GM10847 (cell line): ENCODE measurements around the gene UBXN1.

Experiments used
- POLR2A ChIP-seq: IDR thresholded peaks from 2 replicates; pipeline ENCODE4 v1.6.1; 2011; ENCODE audit not compliant: insufficient read length; ENCODE audit errors: extremely low read depth

UBXN1 gene

DNA sequence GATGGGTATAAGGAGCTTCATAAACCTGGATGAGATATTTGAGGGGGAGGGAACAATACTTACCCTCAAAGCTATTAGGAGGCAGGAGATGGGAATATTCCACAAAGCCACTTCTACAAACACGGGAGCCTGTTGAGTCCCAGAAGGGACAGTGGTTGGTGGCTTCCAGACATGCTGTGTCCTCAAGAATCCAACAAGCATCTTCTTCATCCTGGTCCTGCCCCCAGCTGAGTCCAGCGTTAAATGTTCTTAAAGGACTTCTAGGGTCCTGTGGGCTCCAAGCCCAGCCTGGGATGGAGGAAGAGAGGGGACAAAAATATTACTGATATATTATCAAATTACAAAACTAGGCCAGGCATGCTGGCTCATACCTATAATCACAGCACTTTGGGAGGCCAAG is 11.4 kb downstream of the UBXN1 start:
- TF ChIP-seq POLR2A, result no peak

DNA sequence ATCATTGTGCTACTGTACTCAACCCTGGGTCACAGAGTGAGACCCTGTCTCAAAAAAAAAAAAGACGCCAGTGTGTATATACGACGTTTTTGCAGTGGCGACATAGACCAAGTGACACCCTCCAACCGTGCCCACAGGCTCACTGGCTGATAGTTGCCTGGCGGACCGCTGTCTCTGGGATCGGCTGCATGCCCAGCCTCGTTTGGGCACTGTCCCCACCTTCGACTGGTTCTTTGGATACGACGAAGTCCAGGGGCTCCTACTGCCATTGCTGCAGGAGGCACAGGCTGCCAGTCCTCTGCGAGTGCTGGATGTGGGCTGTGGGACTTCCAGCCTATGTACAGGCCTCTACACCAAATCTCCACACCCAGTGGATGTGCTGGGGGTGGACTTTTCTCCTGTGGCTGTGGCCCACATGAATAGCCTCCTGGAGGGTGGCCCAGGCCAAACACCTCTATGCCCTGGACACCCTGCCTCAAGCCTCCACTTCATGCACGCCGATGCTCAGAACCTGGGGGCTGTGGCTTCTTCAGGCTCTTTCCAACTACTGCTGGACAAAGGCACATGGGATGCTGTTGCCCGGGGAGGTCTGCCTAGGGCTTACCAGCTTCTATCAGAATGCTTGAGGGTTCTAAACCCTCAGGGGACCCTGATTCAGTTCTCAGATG is 12.5 kb downstream of the UBXN1 start:
- TF ChIP-seq POLR2A, result peak; percentile 20

DNA sequence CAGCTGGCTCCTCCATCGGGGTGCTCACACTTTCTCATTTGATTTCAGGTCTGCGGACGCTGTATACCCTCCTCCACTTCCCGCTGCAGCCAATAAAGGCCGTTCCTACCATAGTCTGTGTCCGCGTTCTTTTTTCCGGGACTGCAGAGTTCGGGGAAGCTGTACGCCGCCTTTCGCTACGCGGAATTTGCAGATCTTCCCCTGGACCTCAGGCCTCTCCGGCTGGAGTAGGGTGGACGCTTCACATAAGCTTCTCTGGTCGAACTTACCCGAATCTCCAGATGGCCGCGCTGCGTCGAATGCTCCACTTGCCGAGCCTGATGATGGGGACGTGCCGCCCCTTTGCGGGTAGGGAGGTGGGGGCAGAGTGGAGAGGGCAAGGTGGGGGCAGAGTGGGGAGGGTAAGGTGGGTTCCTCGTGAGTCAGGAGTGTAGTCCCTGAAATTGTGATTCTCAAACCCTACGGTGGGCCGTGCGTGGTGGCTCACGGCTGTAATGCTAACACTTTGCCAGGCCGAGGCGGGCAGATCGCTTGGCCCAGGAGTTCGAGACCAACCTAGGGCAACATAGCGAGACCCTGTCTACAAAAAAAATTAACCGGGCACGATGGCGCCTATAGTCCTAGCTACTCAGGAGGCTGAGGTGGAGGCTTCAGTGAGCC is 13.1 kb downstream of the UBXN1 start:
- TF ChIP-seq POLR2A, result no peak

DNA sequence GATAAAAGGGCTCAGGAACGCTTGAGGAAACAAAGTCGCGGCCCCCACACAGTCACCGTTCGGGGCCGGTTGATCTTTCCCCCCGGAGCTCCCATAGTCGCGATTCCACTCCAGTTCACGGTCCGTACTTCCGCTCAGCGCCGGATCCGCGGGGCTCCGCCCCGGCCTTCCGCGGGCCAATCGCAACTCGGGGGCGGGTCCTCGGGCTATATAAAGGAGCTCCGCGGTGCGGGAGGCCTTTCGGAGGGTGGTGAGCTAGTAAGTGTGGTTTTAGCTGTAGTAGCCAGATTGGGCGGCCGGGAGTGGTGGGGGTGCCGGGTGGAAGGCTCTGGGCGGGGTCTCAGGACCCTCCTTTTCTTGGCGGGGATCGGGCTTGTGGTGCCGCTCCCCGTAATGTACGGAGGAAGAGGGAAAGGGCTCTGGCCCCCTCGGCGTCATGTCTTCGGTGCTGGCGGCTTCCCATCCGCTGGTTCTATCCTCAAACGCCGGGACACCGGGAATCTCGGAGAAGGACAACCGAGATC is 13.7 kb downstream of the UBXN1 start, which contains the start of the genes C11orf98 and CSKMT:
Gene C11orf98, minus strand, starts transcription at position 136 of the 524 bp plus-strand sequence. Its CDS starts 41 bp downstream, at position 95.
Gene CSKMT, plus strand, starts transcription at position 238 of the 524 bp plus-strand sequence. CDS start 568 bp downstream, outside the sequence.
- TF ChIP-seq POLR2A, result peak; percentile 99

DNA sequence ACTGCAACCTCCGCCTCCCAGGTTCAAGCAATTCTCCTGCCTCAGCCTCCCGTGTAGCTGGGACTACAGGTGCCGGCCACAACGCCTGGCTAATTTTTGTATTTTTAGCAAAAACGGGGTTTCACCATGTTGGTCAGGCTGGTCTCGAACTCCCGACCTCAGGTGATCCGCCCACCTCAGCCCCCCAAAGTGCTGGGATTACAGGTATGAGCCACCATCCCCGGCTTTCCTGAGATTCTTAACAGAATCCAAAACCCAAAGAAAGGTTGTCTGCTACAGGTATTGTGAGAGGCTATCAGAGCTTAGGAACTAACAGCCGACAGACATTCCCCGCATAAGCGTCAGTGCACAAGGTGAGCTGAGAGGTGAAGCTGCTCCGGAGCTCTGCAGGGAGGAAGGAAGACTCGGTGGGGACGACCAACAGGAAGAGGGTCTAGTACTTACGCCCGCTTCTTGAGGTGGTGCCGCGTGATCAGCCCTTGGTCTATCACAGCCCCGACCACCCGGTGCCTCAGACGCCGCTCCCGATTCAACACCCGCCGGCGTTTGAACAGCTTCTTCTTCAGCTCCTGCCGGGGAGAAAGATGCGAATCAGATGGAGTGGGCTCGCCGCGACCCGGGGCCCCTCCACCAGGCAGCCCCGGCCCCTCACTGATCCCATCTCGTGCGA is 14.3 kb downstream of the UBXN1 start:
- TF ChIP-seq POLR2A, result no peak

DNA sequence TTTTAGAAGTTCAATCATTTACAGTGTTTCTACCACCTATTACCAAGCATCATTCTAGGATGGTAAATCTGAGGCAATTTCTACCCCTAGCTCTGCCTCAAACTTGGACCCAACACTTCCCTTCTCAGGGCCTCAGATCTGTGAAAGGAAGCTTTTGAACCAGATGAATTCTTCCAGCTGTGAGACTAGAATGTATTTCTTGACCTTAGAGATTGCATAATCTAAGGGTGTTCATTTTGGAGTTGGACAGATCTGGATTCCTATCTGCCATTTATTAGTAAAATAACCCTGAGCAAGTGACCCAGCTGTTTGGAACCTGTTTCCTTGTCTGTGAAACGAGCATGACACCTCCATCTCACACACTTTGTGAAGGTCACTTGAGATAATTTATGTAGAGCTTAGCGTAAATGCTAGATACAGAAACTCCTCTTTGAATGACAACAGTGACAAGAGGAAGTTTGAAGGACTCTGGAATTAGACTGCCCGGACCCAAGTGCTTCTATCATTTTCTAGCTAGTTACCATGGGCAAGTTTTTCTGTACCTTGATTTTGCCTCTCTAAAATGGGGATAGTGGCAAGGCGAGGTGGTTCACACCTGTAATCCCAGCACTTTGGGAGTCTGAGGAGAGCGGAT is 22.0 kb downstream of the UBXN1 start:
- no peak for TF ChIP-seq POLR2A

DNA sequence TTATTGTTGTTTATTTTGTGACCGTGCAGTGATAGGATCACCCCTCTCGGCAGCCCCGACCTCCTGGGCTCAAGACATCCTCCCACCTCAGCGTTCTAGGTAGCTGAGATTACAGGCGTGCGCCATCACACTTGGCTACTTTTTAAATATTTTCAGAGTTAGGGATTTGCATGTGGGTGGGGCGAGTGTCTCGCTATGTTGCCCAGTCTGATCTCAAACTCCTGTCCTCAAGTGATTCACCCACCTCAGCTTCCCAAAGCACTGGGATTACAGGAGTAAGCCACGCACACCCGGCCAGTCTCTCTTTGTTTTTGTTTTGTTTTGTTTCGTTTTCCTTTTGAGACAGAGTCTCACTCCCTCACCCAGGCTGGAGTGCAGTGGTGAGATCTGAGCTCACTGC is 24.6 kb downstream of the UBXN1 start:
- no peak for TF ChIP-seq POLR2A

DNA sequence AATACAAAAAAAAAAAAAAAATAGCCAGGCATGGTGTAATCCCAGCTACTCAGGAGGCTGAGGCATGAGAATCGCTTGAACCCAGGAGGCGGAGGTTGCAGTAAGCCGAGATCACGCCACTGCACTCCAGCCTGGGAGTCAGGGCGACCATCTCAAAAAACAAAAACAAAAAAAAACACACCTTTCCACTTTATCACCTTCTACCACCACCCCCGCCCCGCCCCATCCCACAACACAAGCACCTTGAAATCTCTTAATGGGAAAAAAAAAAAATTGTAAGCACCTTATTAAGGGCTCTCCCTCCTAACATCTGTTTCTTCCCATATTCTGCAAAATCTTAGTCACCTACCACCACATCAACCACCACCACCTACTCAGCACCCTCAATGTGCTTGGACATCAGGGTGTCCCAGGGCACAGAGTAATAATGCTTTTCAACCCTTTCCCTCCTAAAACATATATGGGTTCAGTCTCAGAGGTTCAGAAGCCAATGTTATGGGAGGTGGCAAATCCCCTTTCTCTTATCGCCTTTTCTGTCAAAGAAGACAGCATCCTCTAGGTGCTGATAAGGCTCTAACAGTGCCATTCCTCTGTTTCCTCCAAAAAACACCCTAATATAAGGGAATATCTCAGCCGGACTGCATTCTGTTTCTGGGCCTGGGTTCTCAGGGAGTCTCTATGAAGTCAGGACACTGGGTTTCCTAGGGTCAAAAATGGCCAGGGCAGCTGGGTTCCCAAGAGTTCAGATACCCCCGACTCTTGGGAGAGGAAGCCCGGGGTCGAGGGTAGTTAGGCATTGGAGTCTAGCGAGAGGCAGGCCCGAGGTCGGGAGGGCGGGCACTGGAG is 26.5 kb downstream of the UBXN1 start:
- TF ChIP-seq POLR2A, result no peak

DNA sequence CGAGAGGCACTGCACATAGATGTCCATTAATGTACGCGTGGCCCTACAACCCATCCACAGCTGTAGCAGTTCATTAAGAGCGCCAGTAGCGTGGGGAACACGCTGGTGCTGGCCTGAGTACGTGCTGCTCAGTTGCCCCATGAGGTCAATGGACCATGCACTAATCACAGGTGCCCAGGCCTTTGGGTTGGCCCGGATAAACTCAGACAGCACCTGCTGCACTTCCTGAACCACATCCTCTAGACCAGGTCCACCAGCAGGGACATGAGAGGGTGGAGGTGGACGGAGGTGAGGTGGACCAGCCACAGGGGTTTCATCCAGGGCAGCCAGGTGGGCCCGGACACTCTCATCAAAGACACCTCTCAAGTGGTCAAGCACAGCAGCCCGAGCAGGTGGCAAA is 29.4 kb downstream of the UBXN1 start:
- no peak for TF ChIP-seq POLR2A

DNA sequence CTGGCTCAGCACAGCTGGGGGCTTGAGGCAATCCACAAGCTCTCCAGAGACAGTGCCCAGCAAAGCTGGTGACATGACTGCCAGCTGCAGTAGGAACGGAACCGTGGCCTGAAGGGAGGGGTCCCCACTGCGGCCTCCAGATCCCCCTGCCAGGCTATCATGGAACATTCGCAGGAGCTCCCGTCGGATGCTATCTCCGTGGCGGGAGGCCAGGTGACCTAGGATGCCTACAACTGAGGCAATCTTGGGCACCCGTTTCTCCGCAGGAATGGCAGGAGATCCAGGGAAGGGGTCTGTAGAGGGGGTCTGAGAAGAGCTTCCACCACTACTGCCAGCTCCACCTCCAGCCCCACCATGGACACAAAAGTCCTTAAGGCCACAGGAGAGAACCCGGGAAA is 29.9 kb downstream of the UBXN1 start:
- TF ChIP-seq POLR2A, result no peak

DNA sequence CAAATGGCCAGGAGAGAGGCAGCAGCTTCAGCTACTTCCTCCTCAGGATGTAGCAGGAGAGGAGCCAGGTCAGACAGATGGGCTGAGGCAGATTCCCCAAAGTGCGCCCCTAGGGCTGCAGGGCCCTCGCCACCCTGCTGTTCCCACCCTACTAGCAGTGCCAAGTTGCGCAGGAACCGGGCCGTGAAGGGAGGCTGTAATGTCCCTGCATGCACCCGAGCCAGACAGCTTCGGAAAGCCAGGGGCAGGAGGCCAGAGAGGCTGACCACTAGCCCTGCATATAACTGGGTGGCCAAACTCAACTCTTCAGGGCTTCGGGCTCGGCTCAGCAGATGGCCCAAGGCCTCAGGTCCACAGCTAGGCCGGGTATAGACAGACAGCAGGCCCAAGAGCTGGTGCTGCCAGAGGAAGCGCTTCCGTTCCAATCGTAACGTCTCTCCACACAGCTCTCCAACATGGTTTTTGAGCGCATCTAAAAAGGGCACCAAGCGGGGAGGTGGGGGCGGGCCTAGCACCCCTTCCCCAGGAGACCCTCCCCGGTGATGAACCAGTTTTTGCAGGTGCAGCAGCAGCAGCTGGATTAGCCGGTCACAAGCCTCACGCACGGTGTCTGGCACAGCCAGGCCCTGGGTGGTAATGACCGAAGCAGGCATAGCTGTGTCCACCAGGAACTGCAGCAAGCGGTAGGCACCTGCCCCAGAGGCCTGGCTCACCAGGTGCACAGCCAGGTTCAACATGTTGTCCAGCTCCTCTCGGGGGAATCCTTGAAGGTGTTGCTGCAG is 30.5 kb downstream of the UBXN1 start:
- TF ChIP-seq POLR2A, result no peak

DNA sequence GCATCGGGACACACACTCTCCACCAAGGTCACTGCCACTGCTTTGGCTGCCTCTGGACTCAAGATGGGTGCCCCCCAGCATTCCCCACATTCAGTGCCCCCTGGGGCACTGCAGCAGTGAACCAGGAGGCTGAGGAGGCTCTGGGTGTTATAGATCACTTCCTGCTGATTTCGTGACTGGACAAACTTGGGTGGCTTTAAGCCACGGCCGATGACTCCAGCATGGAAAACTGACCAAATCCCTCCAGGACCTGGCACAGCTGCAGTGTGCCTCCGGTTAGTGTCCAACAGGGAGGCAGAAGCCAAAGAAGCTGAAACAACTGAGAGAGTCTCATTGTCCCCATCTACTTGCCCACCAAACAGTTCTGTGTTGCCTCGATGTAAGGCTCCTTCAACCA is 31.3 kb downstream of the UBXN1 start:
- TF ChIP-seq POLR2A, result no peak

DNA sequence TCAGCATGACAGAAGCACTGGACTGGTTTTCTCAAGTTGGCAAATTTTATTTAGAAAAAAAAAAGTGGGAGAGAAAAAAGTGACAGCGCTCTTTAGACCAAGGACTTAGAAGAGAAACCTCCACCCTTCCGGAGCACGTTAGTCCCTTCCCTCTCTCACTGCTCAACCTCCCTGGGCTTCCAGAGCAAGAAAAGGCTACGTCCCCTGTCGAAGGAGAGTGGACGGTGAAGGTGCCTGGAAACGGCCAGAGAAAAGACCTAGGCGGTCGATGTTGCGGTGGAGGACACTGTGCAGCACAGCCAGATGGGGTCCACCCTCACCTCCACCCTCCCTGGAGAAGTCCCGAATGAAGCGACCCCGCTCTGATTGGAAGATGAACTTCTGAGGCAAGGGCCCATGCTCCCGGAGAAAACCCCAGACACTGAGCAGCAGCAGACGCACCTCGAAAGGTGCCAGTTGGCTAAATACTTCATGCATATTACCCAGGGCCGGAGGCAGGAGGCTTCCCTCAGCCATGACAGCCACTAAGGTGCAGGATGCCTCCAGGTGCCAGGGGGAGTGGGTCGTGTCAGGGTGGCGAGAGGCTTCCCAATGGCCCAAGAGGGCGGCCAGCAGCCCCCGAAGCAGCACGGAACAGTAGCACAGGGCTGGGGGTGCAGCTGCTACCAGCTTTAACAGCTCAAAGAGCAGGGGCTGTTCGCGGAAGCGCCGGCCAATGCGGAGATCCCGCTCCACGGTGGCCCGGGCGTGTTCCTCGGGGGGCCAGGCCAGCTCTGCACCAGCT is 31.9 kb downstream of the UBXN1 start:
- TF ChIP-seq POLR2A, result no peak
